ENCODE measurements around the gene SCAF8. TPM values are rescaled to one million over a fixed set of nuclear protein-coding genes. Genes with fewer than 3 reads are reported as not detected.

SCAF8 gene
- total and polyA plus RNA-seq, 2 of the 4 experiments (the other 2 are of a cell fraction): 16.1 to 23.5 TPM

GRCh38 chr6:154841109-154841508 is 107.9 kb downstream of the SCAF8 start:
- no peak overlapping the region for H3K18ac ChIP-seq (ENCODE audit: low read depth, low read length)
- no peak for TF ChIP-seq RCOR1 (IDR thresholded peaks at IDR 0.05; ENCODE audit: insufficient replicate concordance, low read length)
- no peak for TF ChIP-seq RAD21 (IDR thresholded peaks at IDR 0.05; ENCODE audit: low read length)
- TF ChIP-seq MXI1 (IDR thresholded peaks at IDR 0.05; ENCODE audit: borderline replicate concordance, low read depth, low read length): no peak
- no peak for TF ChIP-seq CEBPB (IDR thresholded peaks at IDR 0.05; ENCODE audit: low read depth, low read length)
- no peak for TF ChIP-seq ELK1 (IDR thresholded peaks at IDR 0.05; ENCODE audit: borderline replicate concordance, low read depth, low read length)
- TF ChIP-seq CTCF (conservative IDR thresholded peaks at IDR 0.05; ENCODE audit: low read depth, low read length): no peak
- TF ChIP-seq BHLHE40 (IDR thresholded peaks at IDR 0.05; ENCODE audit: low read depth, low read length): no peak
- no peak for TF ChIP-seq RFX5 (IDR thresholded peaks at IDR 0.05; ENCODE audit: low read depth, low read length)
- no peak for TF ChIP-seq MAFK (IDR thresholded peaks at IDR 0.05; ENCODE audit: low read depth, low read length)
- TF ChIP-seq POLR2A (IDR thresholded peaks at IDR 0.05; ENCODE audit: low read depth, low read length): no peak
- no peak for TF ChIP-seq USF2 (IDR thresholded peaks at IDR 0.05; ENCODE audit: low read depth, low read length)
- TF ChIP-seq MAZ (IDR thresholded peaks at IDR 0.05; ENCODE audit: borderline replicate concordance, low read depth, low read length): no peak
- no peak for TF ChIP-seq FOS (IDR thresholded peaks at IDR 0.05; ENCODE audit: low read depth, low read length)
- TF ChIP-seq CHD1 (IDR thresholded peaks at IDR 0.05; ENCODE audit: low read depth, low read length): no peak
- no peak for TF ChIP-seq SMC3 (IDR thresholded peaks at IDR 0.05; ENCODE audit: low read depth, low read length)
- TF ChIP-seq NFE2L2 (IDR thresholded peaks at IDR 0.05; ENCODE audit: low read depth, low read length): no peak
- ChIA-PET CTCF (no interaction called here), POLR2A (ENCODE audit: unreplicated experiment) (no interaction called here)
- H3K79me1 ChIP-seq (ENCODE audit: low read depth in 1 of 2, low read length in 2 of 2): peaks cover 23 to 55% of the 10 kb centered on the region in 2 experiments
- no peak overlapping the region for H3K56ac ChIP-seq (ENCODE audit: extremely low read depth, insufficient read depth, low read length)
- intact Hi-C loops (cut with micrococcal nuclease): no loop called here
- H3K9ac ChIP-seq (ENCODE audit: low read depth, low read length): no peak overlapping the region
- no peak overlapping the region for H3K4me3 ChIP-seq (ENCODE audit: insufficient read depth, low read depth, low read length)
- H4K20me1 ChIP-seq (ENCODE audit: insufficient read depth, low read length): peaks cover 31% of the 10 kb centered on the region; the same call in 1 of the 2 replicates
- H2BK5ac ChIP-seq (ENCODE audit: low read depth, low read length, poor library complexity, severe bottlenecking): no peak overlapping the region
- H3K4ac ChIP-seq (ENCODE audit: low read depth, low read length): no peak overlapping the region
- no peak overlapping the region for H4K91ac ChIP-seq (ENCODE audit: insufficient read depth, low read depth, low read length)
- H3K9me3 ChIP-seq (ENCODE audit: control insufficient read depth, insufficient read depth, low read length): no peaks in the 10 kb centered on the region
- H3K27ac ChIP-seq (ENCODE audit: insufficient read depth, low read length): no peak overlapping the region
- H2BK120ac ChIP-seq (ENCODE audit: low read depth, low read length): no peak overlapping the region
- dilution Hi-C loops (cut with HindIII; ENCODE audit: low sequenced_read_pairs, unreplicated experiment): no loop called here
- no peak overlapping the region for H2AFZ ChIP-seq (replicated peaks; ENCODE audit: low read length, poor library complexity)
- no peak overlapping the region for H3K23ac ChIP-seq (ENCODE audit: low read depth, low read length)
- in situ Hi-C loops (cut with MboI; ENCODE audit: low sequenced_read_pairs): no loop called here
- H2AK9ac ChIP-seq (replicated peaks; ENCODE audit: low read depth, low read length, poor library complexity): no peak overlapping the region
- no peaks in the 10 kb centered on the region for H3K27me3 ChIP-seq (ENCODE audit: control insufficient read depth, insufficient read depth, low read length)
- no peak overlapping the region for H4K8ac ChIP-seq (ENCODE audit: low read depth in 2 of 2, low read length in 2 of 2)
- H3K4me1 ChIP-seq (ENCODE audit: control insufficient read depth, insufficient read depth, low read length): 0 out of 2 replicates have a peak, but pooled peaks cover 2% of the 10 kb centered on the region
- no TSS peak for BruUV-seq (replicated peaks)
- no peak overlapping the region for H4K5ac ChIP-seq (ENCODE audit: low read depth, low read length)
- H2BK20ac ChIP-seq (ENCODE audit: low read depth, low read length): no peak overlapping the region
- DNase-seq (no peak), ATAC-seq (ENCODE audit: low read depth) (no peak)
- no peaks in the 10 kb centered on the region for H3K9me1 ChIP-seq (ENCODE audit: insufficient read depth, low read length)
- no peak overlapping the region for H3K4me2 ChIP-seq (ENCODE audit: low read depth, low read length)
- WGBS, 2 experiments (ENCODE audit: extremely low coverage in 2 of 2, insufficient read length in 1 of 2): no CpG with 5 or more reads among the region's 4 CpGs
- no peak overlapping the region for H2AK5ac ChIP-seq (ENCODE audit: low read depth, low read length)
- H2BK15ac ChIP-seq (ENCODE audit: low read depth, low read length): no peak overlapping the region
- peaks cover 7% of the 10 kb centered on the region for H3K36me3 ChIP-seq (ENCODE audit: control insufficient read depth, insufficient read depth, low read length)
- H3K14ac ChIP-seq (replicated peaks; ENCODE audit: low read depth, low read length): no peak overlapping the region
